Testis (tissue), 3 donors: ENCODE measurements around the gene PHYKPL. TPM values are rescaled to one million over a fixed set of nuclear protein-coding genes. Genes with fewer than 3 reads are reported as not detected.

Experiments
- DNase-seq: peaks from one replicate; pipeline ENCODE4 v3.0.0-alpha.2; 2019
- H3K27ac ChIP-seq, 2 donors: fragments of 200-600 bp; sonication (generic); one replicate each; pipeline ENCODE4 v1.5.1; 2019
- H3K27me3 ChIP-seq: fragments of 200-600 bp; sonication (generic); one replicate; pipeline ENCODE4 v1.5.1; 2019
- H3K36me3 ChIP-seq: fragments of 200-600 bp; sonication (generic); one replicate; pipeline ENCODE4 v1.5.1; 2017; ENCODE audit warnings: low read depth; ENCODE audit errors: missing control alignments
- H3K4me1 ChIP-seq: fragments of 200-600 bp; sonication (generic); one replicate; pipeline ENCODE4 v1.5.1; 2019
- H3K4me3 ChIP-seq, 2 donors: fragments of 200-600 bp; sonication (generic); one replicate each; pipeline ENCODE4 v1.5.1; 2017 to 2019
- H3K9me3 ChIP-seq: fragments of 200-600 bp; sonication (generic); one replicate; pipeline ENCODE4 v1.5.1; 2017
- POLR2A ChIP-seq: fragments of 450-650 bp; IDR thresholded peaks from one replicate; pipeline ENCODE4 v1.6.1; 2017; ENCODE audit warnings: antibody characterized with exemption, mild to moderate bottlenecking, moderate library complexity
- WGBS, 2 donors: methylation state at CpG; one replicate each; pipeline ENCODE4 v1.1.5; 2018; 5-methylcytosine and 5-hydroxymethylcytosine counted together
- intact Hi-C: fragments of 100-400 bp; cut with DNase I; formaldehyde crosslinking; loops from one replicate; pipeline ENCODE4 v1.15.1; 2023; ENCODE audit warnings: low total_unique reads
- polyA plus RNA-seq: library from polyadenylated mRNA; stranded (reverse); fragments of 350-450 nt; fragmentation: Illumina TruSeq; extraction: RNeasy Lipid Tissue Mini Kit (QIAGEN cat#74804); gene quantifications from one replicate; pipeline ENCODE4 v1.2.3, GENCODE V29; 2014; ENCODE audit warnings: low read depth, low replicate concordance; ENCODE audit not compliant: insufficient read depth
- total RNA-seq, 2 donors: library from RNA; depleted of rRNA; stranded (reverse); fragments of >200 nt; gene quantifications; one replicate each; pipeline ENCODE4 v1.2.3, GENCODE V29; 2016
- TF ChIP-seq, protein P1 (sequence below), 3 experiments: fragments of 450-650 bp in 2 of 3; fragments of 200-600 bp in 1 of 3; sonication (generic) in 1 of 3; IDR thresholded peaks; one replicate each; pipeline ENCODE4 v1.5.1; 2016 to 2019; ENCODE audit warnings: antibody characterized with exemption in 3 of 3, mild to moderate bottlenecking in 2 of 3, moderate library complexity in 1 of 3

PHYKPL gene
- total and polyA plus RNA-seq, 3 donors from 2014 or later: 81.7 to 122 (median 121) TPM

DNA sequence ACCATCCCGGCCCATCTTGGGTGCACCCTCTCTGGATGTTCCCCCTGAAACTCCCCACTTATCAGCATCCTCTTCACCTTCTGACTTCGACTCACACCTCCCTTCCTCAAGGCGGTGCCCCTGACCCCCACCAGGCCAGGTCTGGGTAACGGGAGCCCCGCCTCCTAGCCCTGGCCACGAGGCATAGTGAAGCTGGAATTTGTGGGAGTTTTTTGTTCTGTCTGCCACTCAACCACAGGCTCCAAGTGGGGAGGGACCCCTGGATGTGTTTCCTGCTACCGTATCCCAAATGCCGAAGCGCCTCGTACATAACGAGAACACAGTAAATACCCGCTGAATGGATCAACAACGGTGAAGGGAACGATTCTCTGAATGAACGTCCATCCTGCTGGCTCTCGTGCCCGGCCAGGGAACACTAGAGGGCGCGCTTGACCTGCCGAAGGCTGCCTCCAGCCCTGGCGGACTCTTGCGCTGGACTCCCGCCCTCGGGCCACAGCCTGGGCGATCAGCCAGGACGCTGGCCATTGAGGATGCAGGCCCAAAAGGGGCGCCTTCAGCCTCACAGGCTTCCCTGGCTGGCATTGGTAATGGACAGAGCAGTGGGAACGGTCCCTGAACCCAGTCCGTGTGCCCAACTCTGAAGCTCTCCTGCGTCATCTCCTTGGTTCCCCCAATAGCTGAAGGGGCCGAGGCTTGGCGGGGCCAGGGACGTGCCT lies 47.3 kb upstream of the PHYKPL start:
- H3K36me3 ChIP-seq: no peaks in the 10 kb centered on the region
- H3K4me3 ChIP-seq: no peak overlapping the region
- WGBS, 2 donors: 43 to 48% methylated on average over 9 to 33 of the region's 33 CpGs
- peak; percentile 91 for DNase-seq
- H3K27me3 ChIP-seq: no peaks in the 10 kb centered on the region
- no peaks in the 10 kb centered on the region for H3K4me1 ChIP-seq
- TF ChIP-seq, protein P1, sequence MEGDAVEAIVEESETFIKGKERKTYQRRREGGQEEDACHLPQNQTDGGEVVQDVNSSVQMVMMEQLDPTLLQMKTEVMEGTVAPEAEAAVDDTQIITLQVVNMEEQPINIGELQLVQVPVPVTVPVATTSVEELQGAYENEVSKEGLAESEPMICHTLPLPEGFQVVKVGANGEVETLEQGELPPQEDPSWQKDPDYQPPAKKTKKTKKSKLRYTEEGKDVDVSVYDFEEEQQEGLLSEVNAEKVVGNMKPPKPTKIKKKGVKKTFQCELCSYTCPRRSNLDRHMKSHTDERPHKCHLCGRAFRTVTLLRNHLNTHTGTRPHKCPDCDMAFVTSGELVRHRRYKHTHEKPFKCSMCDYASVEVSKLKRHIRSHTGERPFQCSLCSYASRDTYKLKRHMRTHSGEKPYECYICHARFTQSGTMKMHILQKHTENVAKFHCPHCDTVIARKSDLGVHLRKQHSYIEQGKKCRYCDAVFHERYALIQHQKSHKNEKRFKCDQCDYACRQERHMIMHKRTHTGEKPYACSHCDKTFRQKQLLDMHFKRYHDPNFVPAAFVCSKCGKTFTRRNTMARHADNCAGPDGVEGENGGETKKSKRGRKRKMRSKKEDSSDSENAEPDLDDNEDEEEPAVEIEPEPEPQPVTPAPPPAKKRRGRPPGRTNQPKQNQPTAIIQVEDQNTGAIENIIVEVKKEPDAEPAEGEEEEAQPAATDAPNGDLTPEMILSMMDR (IDR thresholded peaks at IDR 0.05): peak; percentile 73 to 83 (median 82)
- TF ChIP-seq POLR2A: no peak
- H3K27ac ChIP-seq: no peak overlapping the region
- H3K9me3 ChIP-seq: no peaks in the 10 kb centered on the region
- intact Hi-C loops: loop anchor here (10.0 kb wide), 2 partner anchors 275 to 305 kb away; no protein-coding TSS in a partner anchor

DNA sequence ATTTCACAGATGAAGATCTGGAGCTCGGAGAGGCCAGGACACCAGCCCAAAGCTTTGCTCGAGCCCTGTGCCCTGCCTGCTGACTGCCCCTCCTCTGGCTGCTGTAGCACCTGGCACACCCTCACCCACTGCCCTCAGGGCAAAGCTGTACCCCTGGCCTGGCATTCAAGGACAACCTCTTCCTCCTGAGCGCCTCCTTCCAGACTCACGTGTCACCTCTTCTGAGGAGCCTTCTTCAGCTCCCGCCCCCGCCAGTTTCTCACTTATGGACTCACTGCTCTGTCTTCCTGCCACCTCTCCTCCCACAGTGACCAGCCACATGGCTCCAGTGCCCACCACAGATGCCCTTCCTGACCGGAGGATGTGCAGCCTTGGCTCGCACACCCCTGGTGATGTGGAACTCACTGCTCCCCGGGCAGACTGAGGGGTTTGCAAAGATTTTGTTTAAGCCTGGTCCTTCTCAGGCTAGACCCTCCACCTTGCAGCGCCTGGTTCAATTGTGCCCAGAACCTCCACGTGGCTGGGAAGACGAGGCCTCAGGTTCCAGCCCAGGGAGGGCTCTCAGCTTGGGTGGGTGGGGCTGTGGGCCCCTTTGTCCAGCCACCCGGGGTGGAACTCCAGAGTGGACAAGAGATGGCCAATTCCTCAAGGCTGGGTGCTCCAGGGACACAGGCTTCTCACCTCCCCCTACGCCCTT lies 46.6 kb upstream of the PHYKPL start:
- Histone ChIP-seq H3K4me1 (no peaks in the 10 kb centered on the region), H3K36me3 (no peaks in the 10 kb centered on the region), H3K4me3 (no peak overlapping the region), H3K9me3 (no peaks in the 10 kb centered on the region), H3K27ac (no peak overlapping the region), H3K27me3 (no peaks in the 10 kb centered on the region)
- no peak for DNase-seq
- intact Hi-C loops: loop anchor here (10.0 kb wide), 1 partner anchor 276 kb away; no protein-coding TSS in a partner anchor
- TF ChIP-seq, protein P1 (IDR thresholded peaks at IDR 0.05): no peak
- no peak for TF ChIP-seq POLR2A
- WGBS, 2 donors: 76 to 78% methylated on average over 14 of the region's 14 CpGs

DNA sequence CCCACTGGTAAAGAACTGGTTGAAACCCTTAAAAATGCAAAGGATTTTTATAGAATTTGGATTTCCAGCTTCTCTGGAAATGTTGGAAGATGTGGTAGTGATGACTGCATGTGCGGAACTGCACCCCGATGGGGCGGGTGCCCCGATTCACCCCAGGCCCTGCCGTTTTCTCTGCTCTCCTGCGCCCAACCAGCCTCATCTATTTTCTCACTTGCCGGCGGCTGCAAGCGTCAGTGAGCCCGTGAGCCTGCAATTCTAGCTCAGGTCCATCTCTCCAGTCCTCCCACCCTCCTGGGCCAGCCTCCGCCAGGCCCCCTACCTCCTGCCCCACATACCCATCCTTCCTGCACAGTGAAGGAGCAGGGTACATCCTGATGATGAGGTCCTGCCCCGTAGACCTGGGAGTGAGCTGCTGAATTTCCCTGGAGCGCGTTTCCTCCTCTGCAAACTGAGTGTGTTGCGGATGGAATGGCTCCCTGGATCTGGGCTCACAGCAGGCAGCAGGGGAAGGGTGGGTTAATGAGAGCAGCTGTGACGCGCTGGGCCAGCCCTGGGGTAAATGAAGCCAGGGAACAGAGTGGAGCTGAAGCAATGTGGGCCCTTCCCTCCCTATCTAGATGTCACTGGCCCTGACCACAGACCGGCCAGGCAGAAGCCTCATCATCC lies 45.9 kb upstream of the PHYKPL start:
- Histone ChIP-seq H3K4me1 (no peaks in the 10 kb centered on the region), H3K27ac (no peak overlapping the region), H3K4me3 (no peak overlapping the region), H3K9me3 (no peaks in the 10 kb centered on the region), H3K27me3 (no peaks in the 10 kb centered on the region), H3K36me3 (no peaks in the 10 kb centered on the region)
- no peak for DNase-seq
- TF ChIP-seq, protein P1 (IDR thresholded peaks at IDR 0.05): no peak
- TF ChIP-seq POLR2A: no peak
- intact Hi-C loops: loop anchor here (10.0 kb wide), 1 partner anchor 276 kb away; no protein-coding TSS in a partner anchor
- 76 to 78% methylated on average over 17 to 18 of the region's 18 CpGs for WGBS, 2 donors

DNA sequence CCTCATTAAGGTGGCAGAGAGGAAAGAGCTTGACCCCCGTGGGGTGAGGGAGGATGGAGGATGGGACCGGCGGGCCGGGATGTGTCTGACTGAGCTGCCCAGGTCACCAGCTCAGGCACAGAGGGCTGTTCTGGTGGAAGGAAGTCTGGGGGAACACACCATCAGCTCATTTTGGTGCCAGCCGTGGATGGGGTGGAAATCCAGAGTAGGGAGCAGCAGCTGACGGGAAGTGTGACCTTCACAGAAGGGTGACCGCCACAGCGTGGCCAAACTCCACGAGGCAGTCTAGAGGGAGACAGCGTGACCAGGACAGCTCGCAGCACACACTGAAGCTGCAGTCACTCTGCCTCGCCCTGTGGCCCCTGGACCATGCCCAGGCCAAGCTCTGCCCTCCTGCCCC lies 45.3 kb upstream of the PHYKPL start:
- TF ChIP-seq, protein P1 (IDR thresholded peaks at IDR 0.05): no peak
- TF ChIP-seq POLR2A: no peak
- 64 to 65% methylated on average over 8 to 12 of the region's 12 CpGs for WGBS, 2 donors
- no peaks in the 10 kb centered on the region for H3K9me3 ChIP-seq
- no peak for DNase-seq
- H3K36me3 ChIP-seq: no peaks in the 10 kb centered on the region
- H3K4me3 ChIP-seq: no peak overlapping the region
- H3K27ac ChIP-seq: no peak overlapping the region
- intact Hi-C loops: loop anchor here (10.0 kb wide), 1 partner anchor 277 kb away; no protein-coding TSS in a partner anchor
- no peaks in the 10 kb centered on the region for H3K4me1 ChIP-seq
- H3K27me3 ChIP-seq: no peaks in the 10 kb centered on the region
